HG02588 (cell line): Measurements from ENCODE around the gene RPTOR.
"Not testable (repeated sequence)": the region's sequence is repeated elsewhere in the genome, so short reads cannot be mapped to it uniquely, and the experiment has no call there.

Experiments
- ATAC-seq: cut with Tn5 transposase; IDR thresholded peaks from one replicate; pipeline ENCODE4 v1.9.1; 2021; ENCODE audit warnings: mild to moderate bottlenecking, moderate library complexity; ENCODE audit not compliant: unreplicated experiment

Gene RPTOR

DNA sequence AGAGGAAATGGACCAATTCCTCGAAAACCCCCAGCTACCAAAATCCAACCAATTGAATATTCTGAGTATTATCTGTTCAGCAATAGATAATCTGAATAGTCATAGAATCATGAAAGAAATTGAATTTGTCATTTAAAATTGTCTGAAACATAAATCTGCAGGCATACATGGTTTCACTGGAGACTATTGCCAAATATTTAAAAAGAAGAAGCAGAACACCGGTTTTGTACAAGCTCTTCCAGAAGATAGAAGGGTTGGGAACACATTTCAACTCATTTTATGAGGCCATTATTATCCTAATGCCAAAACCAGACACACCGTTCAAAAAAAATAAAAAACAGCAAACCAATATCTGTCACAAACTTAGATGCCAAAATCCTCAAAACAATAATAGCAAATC lies 195.5 kb downstream of the RPTOR start:
- ATAC-seq: no peak

GRCh38 chr17:80742091-80742490 lies 197.5 kb downstream of the RPTOR start:
- ATAC-seq: no peak

- ATAC-seq: no peak
Observed at GRCh38 chr17:80742581-80743180, 198.0 kb downstream of the RPTOR start.

- ATAC-seq: no peak
Observed at GRCh38 chr17:80743181-80743771, 198.6 kb downstream of the RPTOR start.

GRCh38 chr17:80743973-80744372 lies 199.3 kb downstream of the RPTOR start:
- ATAC-seq: not testable (repeated sequence)

DNA sequence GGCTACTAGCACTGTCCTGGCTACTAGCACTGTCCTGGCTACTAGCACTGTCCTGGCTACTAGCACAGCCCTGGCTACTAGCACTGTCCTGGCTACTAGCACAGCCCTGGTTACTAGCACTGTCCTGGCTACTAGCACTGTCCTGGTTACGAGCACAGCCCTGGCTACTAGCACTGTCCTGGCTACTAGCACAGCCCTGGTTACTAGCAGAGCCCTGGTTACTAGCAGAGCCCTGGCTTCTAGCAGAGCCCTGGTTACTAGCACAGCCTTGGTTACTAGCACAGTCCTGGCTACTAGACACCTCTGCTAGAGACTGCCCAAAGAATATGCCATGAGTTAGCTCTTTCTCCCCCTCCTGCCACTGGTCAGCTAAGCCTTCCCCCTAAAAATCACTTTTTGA lies 200.1 kb downstream of the RPTOR start:
- not testable (repeated sequence) for ATAC-seq

- no peak for ATAC-seq
Observed at GRCh38 chr17:80745183-80745582, 200.5 kb downstream of the RPTOR start.

DNA sequence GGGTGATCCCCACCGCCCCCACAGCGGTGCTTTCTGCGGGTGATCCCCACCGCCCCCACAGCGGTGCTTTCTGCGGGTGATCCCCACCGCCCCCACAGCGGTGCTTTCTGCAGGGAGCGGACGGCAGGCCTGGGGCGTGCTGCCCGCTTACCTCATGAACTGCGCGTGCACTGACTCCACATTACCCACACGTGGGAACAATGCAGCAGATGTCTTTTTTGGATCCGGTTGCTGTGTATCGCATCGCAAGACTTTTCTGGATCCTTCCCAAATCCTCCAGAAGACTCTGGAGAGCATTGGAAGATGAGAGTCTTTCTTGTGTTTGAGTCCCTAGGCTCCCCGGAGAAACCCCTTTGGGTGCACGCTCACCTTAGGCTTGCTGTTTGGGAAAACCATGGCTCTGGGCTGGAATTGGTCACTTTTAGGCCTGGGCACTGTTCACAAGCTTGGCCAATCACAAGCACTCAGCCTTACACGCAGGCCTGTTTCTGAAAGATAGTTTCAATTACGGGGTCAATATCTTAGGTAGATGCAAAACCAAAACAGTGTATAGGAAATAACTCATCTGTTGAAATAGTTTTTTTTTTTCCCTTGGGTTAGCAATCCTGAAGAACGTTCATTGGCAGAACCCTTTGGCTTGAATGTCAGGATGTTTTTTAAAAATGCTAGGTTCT lies 201.8 kb downstream of the RPTOR start:
- no peak for ATAC-seq

DNA sequence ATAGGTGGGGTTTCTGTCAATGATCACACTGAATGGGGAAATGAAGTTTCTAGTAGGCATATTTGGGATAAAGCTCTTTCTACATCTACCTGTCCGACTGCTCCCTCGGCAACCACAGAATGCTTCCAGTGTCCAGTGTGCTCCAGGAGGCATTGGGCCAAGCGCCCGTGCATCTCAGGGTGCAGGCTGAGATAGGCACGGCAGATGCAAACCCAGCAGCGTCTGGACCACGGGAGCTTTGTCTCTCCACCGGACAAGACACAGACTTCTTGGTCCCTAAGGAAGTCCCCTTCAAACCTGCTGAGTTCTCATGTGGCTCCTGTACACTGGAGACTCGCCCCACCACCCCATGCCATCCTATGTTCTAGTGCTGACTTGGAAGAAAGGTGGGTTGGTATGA lies 202.8 kb downstream of the RPTOR start:
- no peak for ATAC-seq

DNA sequence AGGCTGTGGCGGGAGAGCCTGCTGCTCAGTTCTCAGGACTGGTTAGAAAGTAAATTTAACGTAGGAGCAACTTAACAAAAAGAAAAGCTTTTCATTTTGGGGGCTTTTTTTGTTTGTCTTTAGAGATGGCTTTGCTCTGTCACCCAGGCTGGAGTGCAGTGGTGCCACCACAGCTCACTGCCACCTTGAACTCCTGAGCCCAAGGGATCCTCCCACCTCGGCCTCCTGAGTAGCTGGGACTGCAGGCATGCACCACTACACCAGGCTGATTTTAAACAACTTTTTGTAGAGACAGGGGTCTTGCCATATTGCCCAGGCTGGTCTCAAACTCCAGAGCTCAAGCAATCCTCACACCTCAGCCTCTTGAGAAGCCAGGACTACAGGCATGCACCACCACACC lies 205.0 kb downstream of the RPTOR start:
- ATAC-seq: no peak

DNA sequence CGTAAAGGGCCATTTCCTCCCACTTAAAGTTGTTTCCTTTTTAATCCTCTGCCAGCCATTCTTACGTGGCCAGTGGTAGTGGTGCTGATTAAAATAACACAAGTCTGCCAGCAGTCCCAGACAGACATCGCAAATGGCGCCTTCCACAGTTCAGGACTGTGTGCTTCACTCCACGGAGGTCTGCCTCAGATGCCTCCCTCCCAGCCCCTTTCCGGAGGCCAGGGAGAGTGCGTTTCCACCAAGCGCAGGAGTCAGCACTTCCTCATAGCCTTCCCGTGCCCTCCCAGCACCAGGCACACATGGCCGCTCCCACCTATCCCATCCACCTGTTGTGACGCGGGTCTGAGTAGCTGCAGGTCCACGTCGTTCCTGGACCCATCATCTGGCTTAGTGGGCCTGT lies 205.6 kb downstream of the RPTOR start:
- no peak for ATAC-seq

DNA sequence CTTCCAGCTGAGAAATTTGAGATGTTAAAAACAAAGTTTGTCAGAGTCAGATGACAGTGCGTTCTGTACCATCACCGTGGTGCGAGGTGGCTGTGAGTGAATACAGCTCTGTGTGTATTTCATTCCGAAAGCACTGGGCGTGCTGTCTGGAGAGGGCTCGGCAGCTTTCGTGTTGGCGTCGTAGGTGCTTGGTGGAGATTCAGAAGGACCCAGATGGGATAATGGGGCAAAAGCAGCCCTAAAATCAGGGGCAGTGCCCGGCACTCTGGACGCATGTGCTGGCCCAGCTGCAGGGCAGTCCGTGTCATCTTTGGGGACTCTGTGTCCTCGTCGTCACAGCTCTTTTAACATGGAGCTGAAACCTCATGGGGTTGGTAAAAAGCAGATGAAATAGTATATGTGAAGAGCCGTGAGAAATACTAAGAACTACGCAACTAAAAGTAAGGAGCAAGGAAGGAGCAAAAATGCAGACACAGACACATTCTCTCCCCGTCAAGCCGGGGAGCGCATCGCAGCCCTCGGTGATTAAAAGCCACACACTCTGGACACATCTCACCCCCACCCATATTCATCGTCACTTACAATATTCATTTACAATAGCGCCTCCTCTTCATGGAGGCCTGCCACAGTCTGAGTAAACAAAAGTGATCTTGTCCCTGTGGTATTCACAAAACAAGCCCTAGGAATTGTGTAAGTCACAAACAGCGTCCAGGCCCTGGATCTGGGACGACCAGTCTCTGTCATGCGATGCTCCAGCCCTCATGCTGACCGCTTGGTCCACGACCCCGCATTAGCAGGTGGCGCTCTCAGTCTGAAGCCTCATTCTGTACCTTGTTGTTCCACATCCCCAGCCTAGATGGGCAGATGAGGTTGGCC lies 206.7 kb downstream of the RPTOR start:
- no peak for ATAC-seq

DNA sequence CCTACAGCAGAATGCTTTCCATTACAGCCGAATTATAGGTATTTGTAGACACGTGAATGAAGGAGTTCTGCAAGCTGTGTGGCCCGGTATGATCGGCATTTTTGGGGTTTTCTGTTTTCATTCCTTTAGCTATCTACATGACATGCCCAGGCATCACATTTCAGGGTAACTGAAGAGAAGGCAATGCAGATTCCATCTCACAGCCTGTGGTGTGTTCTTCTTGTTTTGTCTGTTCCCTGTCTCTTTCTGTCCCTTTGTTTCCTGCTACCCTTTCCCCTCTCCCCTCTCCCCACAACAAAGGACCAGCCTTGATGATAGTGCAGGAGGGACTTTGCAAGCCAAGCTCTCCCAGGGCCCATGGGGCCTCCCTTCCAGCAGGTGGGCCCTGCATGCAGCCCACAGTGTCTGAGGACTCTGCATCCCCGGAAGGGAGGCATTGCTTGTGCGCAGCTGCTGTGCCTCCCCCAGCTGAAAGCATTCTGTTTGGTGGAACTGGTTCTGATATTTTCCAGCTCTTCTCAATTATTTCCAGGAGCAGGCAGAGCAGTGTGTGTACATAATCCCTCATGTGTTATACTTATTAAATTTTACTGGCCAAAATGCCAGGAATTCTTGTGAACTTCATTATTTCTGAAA lies 207.4 kb downstream of the RPTOR start:
- no peak for ATAC-seq

DNA sequence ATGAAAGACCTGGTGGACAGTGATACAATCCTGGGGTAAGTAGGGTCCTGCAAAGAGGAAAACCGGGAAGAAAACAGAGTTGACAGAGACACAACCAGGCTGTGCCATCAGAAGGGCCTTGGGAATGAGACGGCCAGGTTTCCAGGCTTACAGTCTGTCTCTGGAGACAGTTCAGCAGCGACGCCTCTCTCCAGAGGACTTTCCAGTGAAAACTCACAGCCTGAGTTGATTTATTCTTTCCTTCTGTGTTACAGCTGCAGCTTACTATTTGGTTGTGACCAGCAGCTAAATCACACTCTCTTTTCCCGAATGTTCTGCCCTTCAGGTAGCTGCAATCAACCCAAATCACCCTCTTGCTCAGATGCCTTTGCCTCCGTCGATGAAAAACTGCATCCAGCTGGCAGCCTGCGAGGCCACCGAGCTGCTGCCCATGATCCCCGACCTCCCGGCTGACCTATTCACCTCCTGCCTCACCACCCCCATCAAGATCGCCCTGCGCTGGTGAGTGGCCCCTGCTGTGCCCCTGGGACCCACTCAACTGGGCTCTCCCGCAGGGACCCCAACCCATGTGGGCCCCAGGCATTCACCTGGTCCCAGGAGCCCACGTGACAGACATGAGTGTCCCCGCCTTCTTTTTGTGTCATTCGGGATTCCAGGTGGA lies 209.2 kb downstream of the RPTOR start:
- no peak for ATAC-seq

DNA sequence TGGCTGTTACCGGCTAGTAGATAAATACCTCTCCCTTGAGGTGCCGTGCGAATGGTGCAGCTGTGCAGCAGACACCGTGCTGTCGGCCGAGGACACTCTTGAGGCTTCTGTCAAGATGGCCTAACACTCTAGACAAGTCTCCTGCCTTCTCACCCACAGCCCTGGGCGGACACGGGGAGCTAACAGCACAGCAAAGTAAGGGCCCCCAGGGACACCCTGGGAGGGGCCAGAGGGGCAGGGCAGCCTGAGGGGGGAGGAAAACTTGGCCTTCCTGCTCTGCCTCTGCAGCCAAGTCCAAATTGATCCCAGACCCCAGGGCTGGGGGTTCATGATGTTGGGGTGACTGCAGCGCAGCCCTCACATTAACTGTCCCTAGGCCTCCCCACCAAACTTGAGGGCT lies 210.2 kb downstream of the RPTOR start:
- no peak for ATAC-seq

- ATAC-seq: no peak
Observed at GRCh38 chr17:80755650-80756405, 211.2 kb downstream of the RPTOR start.

GRCh38 chr17:80758481-80759376 lies 214.1 kb downstream of the RPTOR start:
- ATAC-seq: no peak

- no peak for ATAC-seq
Observed at GRCh38 chr17:80759377-80759673, 214.7 kb downstream of the RPTOR start.

DNA sequence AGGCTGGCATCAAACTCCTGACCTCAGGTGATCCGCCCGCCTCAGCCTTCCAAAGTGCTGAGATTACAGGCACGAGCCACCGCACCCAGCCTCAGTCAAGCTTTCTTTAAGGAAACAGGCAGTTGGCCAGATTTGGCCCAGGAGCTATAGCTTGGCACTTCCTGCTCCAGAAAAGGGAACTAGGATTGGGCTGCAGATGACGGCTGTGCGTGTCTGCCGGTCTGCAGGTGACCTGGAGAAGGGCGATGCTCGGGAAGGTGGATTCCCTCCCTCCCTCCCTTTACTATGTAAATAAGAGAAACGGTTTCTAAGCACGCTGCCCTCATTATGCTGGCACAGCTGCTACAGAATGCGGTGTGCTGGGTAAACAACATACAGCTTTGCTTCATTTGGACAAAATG lies 215.9 kb downstream of the RPTOR start:
- no peak for ATAC-seq
